OCI-LY1 (cell line): ENCODE results near the gene WIPF1.
A peak's percentile ranks its signal among the peaks of the same experiment; 100 is the strongest.

Experiments
- H2AFZ ChIP-seq: fragments of 200-600 bp; sonication (generic), shearing (Covaris generic); 2 replicates; pipeline ENCODE4 v1.6.0; 2014; ENCODE audit warnings: antibody characterized with exemption, mild to moderate bottlenecking, low read length
- H3F3A ChIP-seq: fragments of 200-600 bp; sonication (generic), shearing (Covaris generic); 2 replicates; pipeline ENCODE4 v1.6.0; 2014; ENCODE audit warnings: mild to moderate bottlenecking, antibody characterized with exemption, low read length, moderate library complexity; ENCODE audit not compliant: insufficient read depth
- H3K27ac ChIP-seq: fragments of 200-600 bp; sonication (generic); 2 replicates; pipeline ENCODE4 v1.5.1; 2014; ENCODE audit warnings: low read length, mixed run types, mild to moderate bottlenecking, low read depth; ENCODE audit not compliant: poor library complexity, severe bottlenecking
- H3K27me3 ChIP-seq: fragments of 200-600 bp; sonication (generic); 2 replicates; pipeline ENCODE4 v1.6.0; 2014; ENCODE audit warnings: antibody characterized with exemption, mild to moderate bottlenecking, low read length, moderate library complexity; ENCODE audit not compliant: insufficient read depth
- H3K36me3 ChIP-seq: fragments of 200-600 bp; sonication (generic); 2 replicates; pipeline ENCODE4 v1.6.1; 2014; ENCODE audit warnings: mild to moderate bottlenecking, antibody characterized with exemption, low read length, moderate library complexity, mixed read lengths; ENCODE audit not compliant: insufficient read depth
- H3K4me1 ChIP-seq: fragments of 200-600 bp; sonication (generic); 2 replicates; pipeline ENCODE4 v1.5.1; 2014; ENCODE audit warnings: mild to moderate bottlenecking, low read length, moderate library complexity; ENCODE audit not compliant: insufficient read depth, severe bottlenecking
- H3K4me2 ChIP-seq: fragments of 200-600 bp; sonication (generic), shearing (Covaris generic); 2 replicates; pipeline ENCODE4 v1.6.1; 2014; ENCODE audit warnings: low read length
- H3K4me3 ChIP-seq: fragments of 200-600 bp; sonication (generic); 2 replicates; pipeline ENCODE4 v1.5.1; 2014; ENCODE audit warnings: low read length, low read depth, mild to moderate bottlenecking, mixed read lengths; ENCODE audit not compliant: poor library complexity, severe bottlenecking
- H3K79me2 ChIP-seq: fragments of 200-600 bp; shearing (Covaris generic); 2 replicates; pipeline ENCODE4 v1.6.1; 2016; ENCODE audit warnings: mixed run types, low read length, mixed read lengths; ENCODE audit not compliant: insufficient read depth
- H3K9ac ChIP-seq: fragments of 200-600 bp; sonication (generic), shearing (Covaris generic); 2 replicates; pipeline ENCODE4 v1.6.1; 2014; ENCODE audit warnings: mild to moderate bottlenecking, low read length, mixed read lengths
- H3K9me2 ChIP-seq: fragments of 200-600 bp; sonication (generic), shearing (Covaris generic); 2 replicates; pipeline ENCODE4 v1.6.1; 2014; ENCODE audit warnings: low read depth, mild to moderate bottlenecking, low read length, mixed read lengths
- H3K9me3 ChIP-seq: fragments of 200-600 bp; shearing (Covaris generic); 2 replicates; pipeline ENCODE4 v1.6.1; 2014; ENCODE audit warnings: low read length, mixed read lengths
- H4K20me1 ChIP-seq: fragments of 200-600 bp; sonication (generic), shearing (Covaris generic); 2 replicates; pipeline ENCODE4 v1.6.0; 2016; ENCODE audit warnings: mild to moderate bottlenecking, low read length; ENCODE audit not compliant: insufficient read depth
- CTCF ChIP-seq: fragments of 200-600 bp; sonication (generic), shearing (Covaris generic); IDR thresholded peaks from 2 replicates; pipeline ENCODE4 v1.5.1; 2017; ENCODE audit warnings: mild to moderate bottlenecking, antibody characterized with exemption, low read length, moderate library complexity, mixed read lengths
- EZH2 ChIP-seq: fragments of 200-600 bp; sonication (generic), shearing (Covaris generic); IDR thresholded peaks from 2 replicates; pipeline ENCODE4 v1.8.0; 2017; ENCODE audit warnings: borderline replicate concordance, mixed run types, mild to moderate bottlenecking, antibody characterized with exemption, low read length, moderate library complexity, mixed read lengths

The WIPF1 gene

GRCh38 chr2:174594456-174594855, 3.1 kb downstream of the WIPF1 start:
- no peak overlapping the region for H2AFZ ChIP-seq
- H3K9ac ChIP-seq = peak overlapping the region; percentile 72
- TF ChIP-seq CTCF = no peak
- no peak for TF ChIP-seq EZH2
- H3K79me2 ChIP-seq = peaks cover 68% of the 10 kb centered on the region
- H3K9me3 ChIP-seq = no peaks in the 10 kb centered on the region
- H3K4me3 ChIP-seq = peak overlapping the region; percentile 72
- H4K20me1 ChIP-seq = no peaks in the 10 kb centered on the region
- peak overlapping the region; percentile 75 for H3K4me2 ChIP-seq
- H3K27me3 ChIP-seq = no peaks in the 10 kb centered on the region
- peaks cover 97% of the 10 kb centered on the region for H3K4me1 ChIP-seq
- peaks cover 22% of the 10 kb centered on the region for H3K36me3 ChIP-seq
- no peaks in the 10 kb centered on the region for H3F3A ChIP-seq
- no peaks in the 10 kb centered on the region for H3K9me2 ChIP-seq
- peak overlapping the region; percentile 98 for H3K27ac ChIP-seq

GRCh38 chr2:174593574-174594203, 3.9 kb downstream of the WIPF1 start:
- H3K9me3 ChIP-seq = no peaks in the 10 kb centered on the region
- peak overlapping the region; percentile 75 for H3K4me2 ChIP-seq
- no peak for TF ChIP-seq CTCF
- TF ChIP-seq EZH2 = no peak
- H3F3A ChIP-seq = no peaks in the 10 kb centered on the region
- peaks cover 97% of the 10 kb centered on the region for H3K4me1 ChIP-seq
- no peaks in the 10 kb centered on the region for H3K9me2 ChIP-seq
- H3K9ac ChIP-seq = peak overlapping the region; percentile 72
- H3K79me2 ChIP-seq = peaks cover 76% of the 10 kb centered on the region
- no peaks in the 10 kb centered on the region for H4K20me1 ChIP-seq
- H3K27ac ChIP-seq = peak overlapping the region; percentile 98
- peak overlapping the region; percentile 72 for H3K4me3 ChIP-seq
- H3K27me3 ChIP-seq = no peaks in the 10 kb centered on the region
- peaks cover 22% of the 10 kb centered on the region for H3K36me3 ChIP-seq
- H2AFZ ChIP-seq = no peak overlapping the region

- Histone ChIP-seq H3K27me3 (no peaks in the 10 kb centered on the region), H3K79me2 (peaks cover 83% of the 10 kb centered on the region), H3F3A (no peaks in the 10 kb centered on the region), H3K27ac (peak overlapping the region; percentile 98), H2AFZ (no peak overlapping the region), H3K9me2 (no peaks in the 10 kb centered on the region), H3K36me3 (peaks cover 25% of the 10 kb centered on the region), H3K9ac (peak overlapping the region; percentile 72), H3K9me3 (no peaks in the 10 kb centered on the region), H3K4me2 (peak overlapping the region; percentile 75), H3K4me1 (peaks cover 95% of the 10 kb centered on the region), H3K4me3 (peak overlapping the region; percentile 72), H4K20me1 (no peaks in the 10 kb centered on the region)
- TF ChIP-seq CTCF (no peak), EZH2 (no peak)
Observed at GRCh38 chr2:174593041-174593440, 4.6 kb downstream of the WIPF1 start.
